Measurements from ENCODE around the gene ANG. TPM values are rescaled to one million over a fixed set of nuclear protein-coding genes. Genes with fewer than 3 reads are reported as not detected.
"Not testable (repeated sequence)": the region's sequence is repeated elsewhere in the genome, so short reads cannot be mapped to it uniquely, and the experiment has no call there.

Gene ANG
- total and polyA plus RNA-seq, 4 donors = 19.7 to 30.3 (median 21.4) TPM

DNA sequence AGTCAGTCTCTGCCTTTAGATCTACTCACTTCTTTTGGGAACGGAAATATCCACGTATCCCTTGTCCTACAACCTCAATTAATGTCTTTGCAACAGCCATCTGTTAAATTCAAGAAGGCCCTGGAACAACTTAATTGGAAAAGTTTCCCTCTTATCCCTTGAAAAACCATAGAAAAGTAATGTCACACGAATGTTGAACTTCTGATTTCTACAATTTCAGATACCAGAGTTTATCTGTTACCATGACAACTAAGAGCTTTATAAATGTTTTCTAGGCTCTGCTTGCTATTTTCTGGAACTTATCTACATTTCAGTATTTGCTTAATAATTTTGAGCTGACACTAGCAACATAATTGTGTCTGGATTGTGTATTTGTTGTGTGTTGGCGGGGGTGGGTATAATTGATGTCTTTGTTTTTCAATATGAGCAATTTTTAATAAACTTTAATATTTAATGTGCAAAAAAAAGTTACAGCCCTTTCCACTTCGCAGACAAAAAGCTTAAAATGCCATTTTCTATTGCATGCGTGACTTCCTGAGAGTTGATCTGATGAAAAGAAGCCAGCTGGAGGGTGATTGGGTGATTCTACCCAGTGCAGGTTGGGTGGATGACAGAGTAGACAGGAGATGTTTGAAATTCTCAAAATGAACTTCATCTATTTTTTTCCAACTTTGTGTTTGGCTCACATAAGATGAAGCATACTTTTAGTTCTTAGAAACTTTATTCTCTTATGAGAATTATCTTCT lies 45.3 kb downstream of the ANG start:
- ATAC-seq (ENCODE audit: low FRiP score) (no peak), DNase-seq (no peak)
- H3K4me3 ChIP-seq (ENCODE audit: low read length in 2 of 2) = no peak overlapping the region
- H3K4me1 ChIP-seq (ENCODE audit: control insufficient read depth in 1 of 2, insufficient read depth in 2 of 2, low read length in 2 of 2) = no peaks in the 10 kb centered on the region
- H3K9me3 ChIP-seq (ENCODE audit: control insufficient read depth, low read length) = no peaks in the 10 kb centered on the region
- WGBS, 2 donors = 14 to 16% methylated on average over 6 of the region's 6 CpGs
- no peaks in the 10 kb centered on the region for H3K36me3 ChIP-seq (ENCODE audit: control insufficient read depth in 1 of 2, insufficient read depth in 2 of 2, low read length in 1 of 2)
- no peak overlapping the region for H3K27ac ChIP-seq (ENCODE audit: low read depth in 1 of 2, low read length in 2 of 2)
- no peaks in the 10 kb centered on the region for H3K27me3 ChIP-seq (ENCODE audit: control insufficient read depth in 1 of 2, insufficient read depth in 2 of 2, low read length in 1 of 2)
- intact Hi-C loops (cut with DNase I) = no loop called here

- WGBS, 2 donors = 23 to 28% methylated on average over 4 of the region's 4 CpGs
- Histone ChIP-seq H3K4me1 (ENCODE audit: control insufficient read depth in 1 of 2, insufficient read depth in 2 of 2, low read length in 2 of 2) (no peaks in the 10 kb centered on the region), H3K27ac (ENCODE audit: low read depth in 1 of 2, low read length in 2 of 2) (no peak overlapping the region), H3K4me3 (ENCODE audit: low read length in 2 of 2) (no peak overlapping the region), H3K27me3 (ENCODE audit: control insufficient read depth in 1 of 2, insufficient read depth in 2 of 2, low read length in 1 of 2) (no peaks in the 10 kb centered on the region), H3K9me3 (ENCODE audit: control insufficient read depth, low read length) (no peaks in the 10 kb centered on the region), H3K36me3 (ENCODE audit: control insufficient read depth in 1 of 2, insufficient read depth in 2 of 2, low read length in 1 of 2) (no peaks in the 10 kb centered on the region)
- DNase-seq = no peak
- intact Hi-C loops (cut with DNase I) = no loop called here
- ATAC-seq (ENCODE audit: low FRiP score) = no peak
These were observed 45.9 kb downstream of the ANG start for GRCh38 chr14:20734430-20734806.

- WGBS, 2 donors = 97 to 98% methylated on average over 7 of the region's 7 CpGs
- DNase-seq; H3K27me3 ChIP-seq (ENCODE audit: control insufficient read depth in 1 of 2, insufficient read depth in 2 of 2, low read length in 1 of 2); H3K4me3 ChIP-seq (ENCODE audit: low read length in 2 of 2); ATAC-seq (ENCODE audit: low FRiP score); H3K9me3 ChIP-seq (ENCODE audit: control insufficient read depth, low read length); H3K27ac ChIP-seq (ENCODE audit: low read depth in 1 of 2, low read length in 2 of 2); intact Hi-C loops (cut with DNase I); H3K4me1 ChIP-seq (ENCODE audit: control insufficient read depth in 1 of 2, insufficient read depth in 2 of 2, low read length in 2 of 2); H3K36me3 ChIP-seq (ENCODE audit: control insufficient read depth in 1 of 2, insufficient read depth in 2 of 2, low read length in 1 of 2): not testable (repeated sequence)
These were observed 49.7 kb downstream of the ANG start for GRCh38 chr14:20738292-20738691.

DNA sequence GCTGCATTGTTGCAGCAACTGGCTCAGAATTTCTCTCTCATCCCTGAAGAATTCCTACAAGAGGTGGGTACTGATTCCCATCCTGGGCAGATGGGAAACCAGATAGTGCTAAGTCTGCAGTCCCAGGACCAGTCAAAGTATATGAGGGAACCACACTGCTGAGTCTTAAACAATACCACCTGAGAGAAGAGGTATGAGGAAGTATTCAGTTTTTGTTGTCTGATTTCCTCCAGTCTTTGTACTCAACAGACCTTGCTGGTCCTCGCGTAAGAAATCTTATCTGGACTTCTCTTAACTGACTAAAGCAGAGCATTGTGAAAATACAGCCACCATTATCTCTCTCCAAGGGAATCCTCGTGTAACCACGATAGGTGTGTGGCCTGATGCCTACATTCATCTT lies 53.6 kb downstream of the ANG start:
- Histone ChIP-seq H3K4me1 (ENCODE audit: control insufficient read depth in 1 of 2, insufficient read depth in 2 of 2, low read length in 2 of 2) (no peaks in the 10 kb centered on the region), H3K27me3 (ENCODE audit: control insufficient read depth in 1 of 2, insufficient read depth in 2 of 2, low read length in 1 of 2) (no peaks in the 10 kb centered on the region), H3K9me3 (ENCODE audit: control insufficient read depth, low read length) (no peaks in the 10 kb centered on the region), H3K4me3 (ENCODE audit: low read length in 2 of 2) (no peak overlapping the region), H3K36me3 (ENCODE audit: control insufficient read depth in 1 of 2, insufficient read depth in 2 of 2, low read length in 1 of 2) (no peaks in the 10 kb centered on the region), H3K27ac (ENCODE audit: low read depth in 1 of 2, low read length in 2 of 2) (no peak overlapping the region)
- intact Hi-C loops (cut with DNase I) = no loop called here
- WGBS, 2 donors = 82% methylated on average over 4 of the region's 4 CpGs
- DNase-seq (no peak), ATAC-seq (ENCODE audit: low FRiP score) (no peak)

DNA sequence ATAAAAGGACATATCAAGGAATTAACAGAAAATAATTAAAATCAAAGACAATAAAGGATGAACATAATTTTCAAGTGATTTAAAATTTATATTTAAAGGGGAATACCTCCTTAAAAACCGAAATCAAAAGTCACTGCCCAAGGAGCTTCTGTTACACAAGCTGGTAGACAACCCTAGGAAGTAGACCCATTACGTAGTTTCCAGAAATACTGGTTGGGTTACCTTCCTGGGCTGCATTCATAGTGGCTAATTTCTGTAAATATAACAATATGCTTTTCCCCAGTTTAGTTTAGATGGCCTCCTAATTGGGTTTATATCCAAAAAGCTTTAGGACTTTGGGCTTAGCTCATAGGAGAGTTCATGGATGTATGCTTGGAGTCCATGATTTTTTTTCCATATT lies 55.0 kb downstream of the ANG start:
- ATAC-seq (ENCODE audit: low FRiP score) (no peak), DNase-seq (no peak)
- no peak overlapping the region for H3K27ac ChIP-seq (ENCODE audit: low read depth in 1 of 2, low read length in 2 of 2)

More for the DNA sequence above, 55.0 kb downstream of the ANG start:
- H3K9me3 ChIP-seq (ENCODE audit: control insufficient read depth, low read length) = no peaks in the 10 kb centered on the region
- WGBS, 2 donors = 84 to 85% methylated on average over 2 of the region's 2 CpGs
- no peaks in the 10 kb centered on the region for H3K36me3 ChIP-seq (ENCODE audit: control insufficient read depth in 1 of 2, insufficient read depth in 2 of 2, low read length in 1 of 2)
- intact Hi-C loops (cut with DNase I) = no loop called here
- H3K4me1 ChIP-seq (ENCODE audit: control insufficient read depth in 1 of 2, insufficient read depth in 2 of 2, low read length in 2 of 2) = no peaks in the 10 kb centered on the region
- H3K27me3 ChIP-seq (ENCODE audit: control insufficient read depth in 1 of 2, insufficient read depth in 2 of 2, low read length in 1 of 2) = peaks cover 0 to 3% of the 10 kb centered on the region in 2 donors
- no peak overlapping the region for H3K4me3 ChIP-seq (ENCODE audit: low read length in 2 of 2)

Other genes with a start within 250 kb of the ANG start
- 10 to 100 TPM; 27.5 to 40.0 TPM for gene OSGEP, start 234.0 kb upstream of the ANG start, total RNA-seq
- 10 to 100 TPM; 14.9 to 82.1 TPM for gene OSGEP, start 234.0 kb upstream of the ANG start, polyA plus RNA-seq
- 10 to 100 TPM; 51.1 to 66.0 TPM for gene APEX1, start 233.5 kb upstream of the ANG start, total RNA-seq
- 100 to 1,000 TPM in 1 of 2 donors, 10 to 100 TPM in 1; 84.8 to 122 TPM for gene APEX1, start 233.5 kb upstream of the ANG start, polyA plus RNA-seq
- 10 to 100 TPM; 25.9 to 27.6 TPM for gene PIP4P1, start 227.3 kb upstream of the ANG start, total RNA-seq
- gene PIP4P1, start 227.3 kb upstream of the ANG start, polyA plus RNA-seq = 10 to 100 TPM; 15.8 to 42.7 TPM
- gene PNP, start 219.4 kb upstream of the ANG start, total RNA-seq = 10 to 100 TPM; 46.2 to 54.1 TPM
- gene PNP, start 219.4 kb upstream of the ANG start, polyA plus RNA-seq = 10 to 100 TPM; 21.9 to 56.5 TPM
- gene RNASE10, start 183.2 kb upstream of the ANG start, total RNA-seq = under 1 TPM; 0.78 to 0.96 TPM
- gene RNASE10, start 183.2 kb upstream of the ANG start, polyA plus RNA-seq = not detected
- gene RNASE9, start 127.7 kb upstream of the ANG start, total RNA-seq = not detected
- not detected for gene RNASE9, start 127.7 kb upstream of the ANG start, polyA plus RNA-seq
- not detected for gene RNASE11, start 100.8 kb upstream of the ANG start, total RNA-seq
- gene RNASE11, start 100.8 kb upstream of the ANG start, polyA plus RNA-seq = not detected
- gene RNASE12, start 97.4 kb upstream of the ANG start, total RNA-seq = not detected
- gene RNASE12, start 97.4 kb upstream of the ANG start, polyA plus RNA-seq = not detected
- gene OR6S1, start 47.1 kb upstream of the ANG start, total RNA-seq = not detected
- gene OR6S1, start 47.1 kb upstream of the ANG start, polyA plus RNA-seq = not detected
- 10 to 100 TPM; 37.4 to 71.8 TPM for gene RNASE4, start 4.2 kb upstream of the ANG start, total RNA-seq
- gene RNASE4, start 4.2 kb upstream of the ANG start, polyA plus RNA-seq = 10 to 100 TPM; 39.3 to 85.1 TPM
- gene EDDM3A, start 57.1 kb downstream of the ANG start, total RNA-seq = not detected
- gene EDDM3A, start 57.1 kb downstream of the ANG start, polyA plus RNA-seq = not detected
- not detected for gene EDDM3B, start 79.6 kb downstream of the ANG start, total RNA-seq
- not detected for gene EDDM3B, start 79.6 kb downstream of the ANG start, polyA plus RNA-seq
- gene RNASE6, start 92.5 kb downstream of the ANG start, total RNA-seq = 10 to 100 TPM; 14.8 to 18.8 TPM
- gene RNASE6, start 92.5 kb downstream of the ANG start, polyA plus RNA-seq = 10 to 100 TPM in 1 of 2 donors, 1 to 10 TPM in 1; 4.8 to 21.8 TPM
- 100 to 1,000 TPM; 264 to 499 TPM for gene RNASE1, start 114.1 kb downstream of the ANG start, total RNA-seq
- gene RNASE1, start 114.1 kb downstream of the ANG start, polyA plus RNA-seq = 100 to 1,000 TPM in 1 of 2 donors, 10 to 100 TPM in 1; 86.4 to 312 TPM
- under 1 TPM in 1 of 2 donors, not detected in 1; 0.57 TPM for gene RNASE3, start 202.6 kb downstream of the ANG start, total RNA-seq
- not detected for gene RNASE3, start 202.6 kb downstream of the ANG start, polyA plus RNA-seq

All from aorta (tissue), 5 donors.